Midbrain (tissue), 1 donor: Measurements from ENCODE around the gene BRD3.

Experiments used
- DNase-seq: peaks from one replicate; lab custom pipeline; 2025; lab: John Stamatoyannopoulos, UW

The BRD3 gene

GRCh38 chr9:134054891-134055811 lies 12.7 kb downstream of the BRD3 start:
- no peak for DNase-seq

GRCh38 chr9:134053941-134054761 lies 13.7 kb downstream of the BRD3 start:
- no peak for DNase-seq

DNA sequence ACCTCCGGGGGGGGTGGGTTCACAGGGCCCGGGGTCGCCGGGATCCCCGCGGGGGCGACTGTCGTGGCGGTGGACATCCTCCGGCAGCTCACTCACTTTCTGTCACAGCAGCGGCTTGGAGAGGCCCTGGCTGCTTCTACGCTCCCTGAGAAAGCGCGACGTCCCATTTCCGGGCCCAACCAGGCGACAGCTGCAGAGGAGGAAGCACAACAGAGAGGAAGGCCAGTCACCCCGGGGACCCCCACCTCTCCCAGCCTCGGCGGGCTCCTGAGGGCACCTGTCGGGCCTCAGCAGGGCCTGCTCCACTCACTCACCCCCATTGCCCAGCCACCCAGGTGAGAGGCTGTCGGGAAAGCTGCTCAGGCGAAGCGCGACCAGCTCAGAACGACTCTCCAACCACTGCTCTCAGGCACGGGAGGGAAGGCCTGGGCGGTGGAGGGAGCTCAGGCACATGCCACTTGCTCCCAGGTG lies 14.4 kb downstream of the BRD3 start:
- no peak for DNase-seq

DNA sequence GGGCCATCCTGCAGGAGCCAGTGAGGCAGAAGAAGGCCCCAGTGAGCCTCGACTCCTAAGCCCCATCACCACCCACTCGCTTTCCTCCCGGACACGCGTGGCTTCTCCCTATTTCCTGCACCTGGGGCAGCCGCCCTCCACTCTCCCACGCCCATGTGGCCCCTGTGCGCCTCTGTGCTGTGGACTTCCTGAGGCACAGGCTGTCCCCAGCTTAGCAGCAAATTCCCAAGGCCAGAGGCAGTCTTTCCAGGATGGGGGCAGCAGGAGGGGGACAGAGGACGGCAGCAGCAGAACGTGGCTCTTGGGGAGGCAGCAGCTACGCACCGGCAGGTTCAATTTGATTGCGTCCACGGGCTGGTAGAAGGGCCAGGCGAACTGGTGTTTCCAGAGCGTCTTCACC lies 14.9 kb downstream of the BRD3 start:
- no peak for DNase-seq

DNA sequence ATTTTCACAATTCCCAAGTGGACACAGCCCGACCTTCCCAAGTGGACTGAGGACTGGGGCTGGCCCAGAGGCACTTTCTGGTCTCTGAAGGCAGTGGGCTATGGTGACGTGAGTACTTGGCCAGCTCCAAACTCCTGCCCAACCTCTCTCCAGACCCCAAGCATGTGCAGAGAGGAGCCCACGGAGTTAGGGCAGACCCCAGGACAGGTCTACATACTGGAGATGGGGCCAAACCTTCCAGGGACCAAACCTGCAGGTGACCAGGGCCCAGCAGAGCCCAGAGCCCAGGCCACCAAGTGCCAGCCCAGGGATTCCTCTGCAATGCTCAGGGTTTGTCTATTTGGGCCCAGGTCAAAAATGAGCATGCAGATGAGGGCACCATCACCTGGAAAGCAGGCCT lies 15.3 kb downstream of the BRD3 start:
- DNase-seq = no peak

DNA sequence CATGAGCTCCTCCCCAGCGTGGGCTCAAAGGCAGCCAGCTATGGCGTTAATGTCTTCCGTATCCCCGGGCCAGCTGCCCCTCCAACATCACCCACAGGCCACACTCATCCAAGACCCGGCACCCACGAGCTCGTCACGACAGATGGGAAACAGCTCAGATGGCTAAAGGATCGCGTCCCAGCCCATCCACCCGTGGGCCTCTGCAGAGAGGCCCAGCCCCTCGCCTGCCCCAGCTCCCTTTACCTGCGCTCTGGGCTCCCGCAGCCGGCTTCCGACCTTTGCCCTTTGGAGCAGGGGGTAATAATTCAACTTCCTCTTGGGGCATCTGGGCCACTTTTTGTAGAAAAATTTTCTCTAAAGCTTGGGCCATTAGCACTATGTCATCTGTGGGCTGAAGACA lies 16.5 kb downstream of the BRD3 start:
- DNase-seq = no peak

- DNase-seq = no peak
Measured at GRCh38 chr9:134050726-134051125, 17.1 kb downstream of the BRD3 start.

DNA sequence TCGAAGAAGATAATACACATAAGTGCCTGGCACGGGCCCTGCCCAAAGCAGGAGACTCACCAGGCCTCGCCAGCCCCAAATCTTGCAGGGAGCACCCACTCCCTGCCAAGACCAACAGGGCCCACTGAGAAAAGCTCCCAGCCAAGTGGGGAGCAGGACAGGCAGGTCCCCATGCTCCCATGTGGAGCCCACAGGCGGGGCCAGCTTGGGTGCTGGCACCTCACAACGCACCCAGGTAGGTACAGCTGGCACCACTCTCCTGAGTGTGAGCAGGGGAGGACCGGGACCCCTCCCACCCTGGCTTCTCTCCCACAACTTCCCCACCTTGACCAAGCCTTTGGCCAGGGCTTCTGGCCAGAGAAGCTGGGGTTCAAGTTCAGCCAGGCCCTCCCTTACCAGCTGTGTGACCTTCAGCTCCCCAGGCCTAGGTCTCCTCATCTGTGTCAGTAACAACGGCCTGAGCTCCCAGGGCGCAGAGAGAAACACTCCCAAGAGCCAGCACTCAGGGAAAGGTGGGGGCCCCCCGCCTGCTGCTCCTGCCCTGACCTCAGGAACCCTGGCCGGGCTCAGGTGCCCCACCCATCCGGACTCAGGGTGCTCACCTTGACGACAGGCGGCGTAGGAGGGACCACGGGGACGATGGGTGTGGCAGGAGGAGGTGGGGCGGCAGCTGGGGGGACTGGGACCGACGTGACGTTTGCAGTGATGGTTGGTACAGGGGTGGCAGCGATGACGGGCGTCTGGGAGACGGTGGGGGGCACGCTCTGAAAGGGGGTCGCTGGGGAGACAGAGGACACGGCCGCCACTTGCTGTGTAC lies 17.8 kb downstream of the BRD3 start:
- no peak for DNase-seq

DNA sequence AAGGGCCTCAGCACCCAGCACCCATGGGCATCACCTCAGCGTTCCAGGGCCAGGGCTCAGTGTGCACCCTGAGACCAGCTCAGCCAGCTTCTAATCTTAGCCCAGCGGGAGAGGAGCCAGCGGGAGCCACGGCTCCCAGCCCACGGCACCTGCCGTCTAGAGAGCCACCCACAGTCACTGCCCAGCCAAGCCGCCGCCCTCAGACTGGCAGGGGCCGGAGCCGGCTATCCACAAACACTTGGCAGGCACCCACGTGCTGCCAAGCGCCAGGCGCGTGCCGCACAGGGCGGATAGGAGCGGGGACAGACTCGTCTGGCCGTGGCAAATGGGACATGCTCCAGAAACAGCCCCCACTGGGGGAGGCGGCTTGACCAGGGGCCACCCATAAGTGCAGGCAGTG lies 18.6 kb downstream of the BRD3 start:
- DNase-seq = no peak

DNA sequence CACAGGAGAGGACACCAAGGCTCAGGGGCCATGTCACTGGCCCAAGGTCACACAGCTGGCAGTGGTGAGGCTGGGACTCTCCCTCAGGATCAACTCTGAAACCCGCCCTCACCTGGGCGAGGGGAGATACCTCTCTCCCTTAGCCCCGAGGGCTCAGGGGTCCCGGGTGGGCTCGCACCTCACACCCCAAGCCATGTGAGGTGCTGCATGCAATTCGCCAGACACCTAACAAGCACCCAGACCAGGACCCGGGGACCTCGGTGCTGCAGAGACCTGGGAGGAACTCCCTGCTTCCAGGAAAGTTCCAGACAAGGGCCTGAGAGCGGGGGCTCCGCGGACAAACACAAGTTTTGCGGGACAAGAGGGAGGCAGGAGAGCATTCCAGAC lies 19.3 kb downstream of the BRD3 start:
- DNase-seq = no peak

GRCh38 chr9:134047868-134048581 lies 19.8 kb downstream of the BRD3 start:
- DNase-seq = no peak

DNA sequence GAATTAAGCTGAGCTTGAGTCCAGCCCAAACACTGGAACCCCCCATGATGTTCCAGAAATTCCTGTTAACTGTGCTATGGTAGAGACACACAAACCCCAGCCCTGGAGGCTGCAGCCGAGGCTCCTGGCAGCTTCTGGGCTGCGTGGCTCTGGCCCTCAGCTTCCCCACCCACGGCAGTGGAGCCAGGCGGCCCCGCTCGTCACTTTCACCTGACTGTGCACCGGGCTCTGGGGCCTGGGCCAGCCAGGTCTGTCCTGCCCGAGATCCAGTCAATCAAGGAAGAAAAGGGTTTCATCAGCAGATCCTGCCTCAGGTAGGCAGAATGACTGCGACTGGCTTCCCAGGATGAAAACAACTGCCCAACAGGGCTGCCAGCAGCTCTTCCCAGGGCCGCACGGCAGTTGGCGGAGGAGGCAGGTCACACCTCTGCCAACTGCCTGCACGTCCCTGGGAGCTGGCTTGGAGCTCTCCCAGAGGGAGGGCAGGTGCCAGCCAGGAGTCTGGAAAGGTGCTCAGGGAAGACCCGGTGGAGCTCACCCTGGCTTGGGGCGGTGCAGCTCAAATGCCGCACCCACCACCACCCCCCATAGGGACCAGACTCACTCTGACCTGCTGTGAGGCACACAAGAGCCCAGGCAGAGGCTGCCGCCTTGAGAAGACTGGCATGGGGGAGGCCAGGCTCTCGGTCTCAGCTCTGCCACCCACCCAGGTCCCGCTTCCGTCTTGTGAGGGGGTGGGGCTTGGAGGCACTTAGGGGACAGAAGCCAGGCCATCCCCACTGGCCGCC lies 20.7 kb downstream of the BRD3 start:
- no peak for DNase-seq

- DNase-seq = no peak
Measured at GRCh38 chr9:134045841-134046544, 21.8 kb downstream of the BRD3 start.

DNA sequence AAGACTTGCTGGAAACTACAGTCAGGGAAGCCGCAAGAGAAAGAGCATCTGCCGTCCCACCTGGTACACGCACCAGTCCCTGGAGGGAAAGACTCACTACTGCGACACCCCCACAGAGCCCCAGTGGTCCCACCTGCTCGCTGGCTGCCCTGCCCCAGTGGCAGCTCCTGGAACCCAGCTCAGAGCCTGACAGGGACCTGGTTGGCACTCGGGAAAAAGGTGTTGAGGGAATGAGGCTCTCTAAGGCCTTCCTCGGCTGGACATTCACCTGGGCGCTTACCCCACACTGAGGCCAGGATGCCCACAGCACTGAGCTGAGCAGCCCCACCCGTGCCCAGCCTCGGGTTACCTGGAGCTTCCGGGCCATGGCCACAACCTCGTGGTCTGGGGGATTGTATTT lies 22.9 kb downstream of the BRD3 start:
- DNase-seq = no peak

- no peak for DNase-seq
Measured at GRCh38 chr9:134043531-134043988, 24.3 kb downstream of the BRD3 start.

GRCh38 chr9:134041649-134041962 lies 26.2 kb downstream of the BRD3 start:
- no peak for DNase-seq

- DNase-seq = no peak
Measured at GRCh38 chr9:134040781-134041648, 26.8 kb downstream of the BRD3 start.

- DNase-seq = no peak
Measured at GRCh38 chr9:134040176-134040565, 27.7 kb downstream of the BRD3 start.
